ENCODE data around the gene DNAJC12. TPM values are rescaled to one million over a fixed set of nuclear protein-coding genes. Genes with fewer than 3 reads are reported as not detected.

The DNAJC12 gene
- total and polyA plus RNA-seq, 2 of the 8 experiments (the other 6 are each of a cell fraction or from before 2014, with no cell fraction given) = 0.86 to 4.2 TPM

DNA sequence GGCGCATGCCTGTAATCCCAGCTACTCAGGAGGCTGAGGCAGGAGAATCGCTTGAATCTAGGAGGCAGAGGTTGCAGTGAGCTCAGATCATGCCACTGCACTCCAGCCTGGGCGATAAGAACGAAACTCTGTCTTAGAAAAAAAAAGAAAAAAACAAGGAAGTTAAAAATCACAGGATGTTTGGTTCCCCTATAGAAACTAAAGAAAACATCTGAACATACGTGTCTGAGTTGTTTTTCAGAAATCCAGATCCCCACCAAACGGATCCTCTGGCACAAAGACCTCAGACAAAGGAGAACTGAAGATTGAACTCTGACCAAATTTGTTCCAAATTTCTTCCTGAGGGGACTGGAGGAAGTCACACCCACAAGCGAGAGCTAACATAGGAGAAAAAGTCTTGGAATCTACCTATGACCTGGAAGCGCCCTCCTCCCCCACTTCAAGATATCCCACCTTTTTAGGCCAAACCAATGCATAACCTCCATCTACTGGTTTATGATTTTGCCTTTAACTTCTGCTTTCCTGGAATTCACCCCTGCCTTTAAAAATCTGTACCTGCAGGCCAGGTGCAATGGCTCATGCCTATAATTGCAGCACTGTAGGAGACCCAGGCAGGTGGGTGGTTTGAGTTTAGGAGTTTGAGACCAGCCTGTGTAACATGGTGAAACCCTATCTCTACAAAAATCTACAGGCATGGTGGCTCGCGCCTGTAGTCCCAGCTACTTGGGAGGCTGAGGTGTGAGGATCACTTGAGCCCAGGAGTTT is 26.8 kb upstream of the DNAJC12 start:
- H2BK15ac ChIP-seq (ENCODE audit: low read length) = no peak overlapping the region
- no peak overlapping the region for H2AFZ ChIP-seq (ENCODE audit: low read length)
- H3K4me3 ChIP-seq (ENCODE audit: extremely low read depth in 1 of 4, insufficient read depth in 2 of 4, low read depth in 3 of 4, low read length in 4 of 4) = no peak overlapping the region
- H4K8ac ChIP-seq (ENCODE audit: extremely low read depth, insufficient read depth, low read length) = no peak overlapping the region
- no peaks in the 10 kb centered on the region for H4K20me1 ChIP-seq (replicated peaks in 1 of 2; ENCODE audit: control insufficient read depth in 1 of 2, insufficient read depth in 2 of 2, low read length in 2 of 2)
- H3K14ac ChIP-seq (ENCODE audit: insufficient read length) = no peak overlapping the region
- H2BK5ac ChIP-seq (ENCODE audit: low read depth, low read length) = peak overlapping the region; percentile 40; the same call in 1 of the 2 replicates
- H3K23ac ChIP-seq (ENCODE audit: insufficient read length) = no peak overlapping the region
- H3K9ac ChIP-seq (replicated peaks in 1 of 4; ENCODE audit: extremely low read depth in 1 of 4, low read depth in 3 of 4, low read length in 3 of 4) = no peak overlapping the region
- H2BK120ac ChIP-seq (replicated peaks; ENCODE audit: low read depth, low read length) = no peak overlapping the region
- H2BK20ac ChIP-seq (ENCODE audit: low read length) = peak overlapping the region; percentile 48; the same call in 1 of the 2 replicates
- no peak overlapping the region for H3K4me2 ChIP-seq (ENCODE audit: insufficient read depth in 1 of 2, low read depth in 2 of 2, low read length in 2 of 2)
- no peaks in the 10 kb centered on the region for H3K36me3 ChIP-seq (ENCODE audit: control insufficient read depth in 2 of 4, insufficient read depth in 4 of 4, low read length in 3 of 4)
- 93% methylated on average over 10 of the region's 10 CpGs; no CpG with 5 or more reads in 1 of the 2 experiments for WGBS, 2 experiments (ENCODE audit: extremely low coverage in 1 of 2, insufficient coverage in 1 of 2, insufficient read length in 1 of 2, insufficient replicate concordance in 2 of 2, low coverage in 1 of 2, low lambda C conversion rate in 2 of 2, missing lambda C conversion rate in 1 of 2)
- no peaks in the 10 kb centered on the region for H3K79me1 ChIP-seq (ENCODE audit: low read depth, low read length)
- H2BK12ac ChIP-seq (ENCODE audit: low read depth, low read length) = 0 out of 2 replicates have a peak overlapping the region, but pooled peaks have one; percentile 27
- POLR2A ChIA-PET (ENCODE audit: partially characterized antibody) = interaction anchor here (0.7 to 2.3 kb wide), 3 partner anchors 11 to 56 kb away, joined by 3 to 7 read pairs (median 3); no protein-coding TSS in a partner anchor
- no peaks in the 10 kb centered on the region for H3K23me2 ChIP-seq (ENCODE audit: low read depth, low read length)
- CTCF ChIA-PET (ENCODE audit: partially characterized antibody) = interaction anchor here (0.6 to 1.7 kb wide), 5 partner anchors 8 to 461 kb away, joined by 3 to 8 read pairs (median 4); no protein-coding TSS in a partner anchor
- no peak overlapping the region for H3K56ac ChIP-seq (replicated peaks; ENCODE audit: insufficient read length, low read depth, low read length)
- no peak overlapping the region for H3K4ac ChIP-seq (replicated peaks; ENCODE audit: insufficient read length, low read depth, low read length)
- H3K79me2 ChIP-seq (ENCODE audit: control insufficient read depth in 1 of 2, insufficient read depth in 2 of 2, low read length in 2 of 2) = peaks cover 0 to 4% of the 10 kb centered on the region in 2 experiments; a peak in 1 of 4 replicates
- no peak overlapping the region for H4K5ac ChIP-seq (ENCODE audit: insufficient read length, low read depth, low read length)
- H4K91ac ChIP-seq (replicated peaks; ENCODE audit: insufficient read length, low read length) = no peak overlapping the region
- H3K18ac ChIP-seq (ENCODE audit: extremely low read depth, low read length) = peak overlapping the region; percentile 24; the same call in 1 of the 2 replicates
- no peak overlapping the region for H3K27ac ChIP-seq (ENCODE audit: low read depth, low read length)
- H2AK5ac ChIP-seq (ENCODE audit: low read depth, low read length) = no peak overlapping the region
- H3K4me1 ChIP-seq (replicated peaks in 1 of 4; ENCODE audit: control insufficient read depth in 3 of 4, insufficient read depth in 4 of 4, low read length in 3 of 4) = peaks cover 2 to 11% (median 10%) of the 10 kb centered on the region in 4 experiments; a peak in 6 of 7 replicates
- H3K9me3 ChIP-seq (ENCODE audit: insufficient read depth in 2 of 2, low read depth in 1 of 2, low read length in 1 of 2) = no peaks in the 10 kb centered on the region
- FAIRE-seq (no peak), DNase-seq (ENCODE audit: low read depth in 1 of 2, low spot score in 2 of 2) (no peak)
- H3K27me3 ChIP-seq (replicated peaks in 1 of 4; ENCODE audit: control insufficient read depth in 3 of 4, extremely low read depth in 1 of 4, insufficient read depth in 3 of 4, low read length in 3 of 4) = no peaks in the 10 kb centered on the region; a peak in 1 of 7 replicates
- TF ChIP-seq YY1 (IDR thresholded peaks at IDR 0.05; ENCODE audit: low read depth, low read length) = no peak
- TF ChIP-seq CHD2 (IDR thresholded peaks at IDR 0.05; ENCODE audit: low read length) = no peak
- no peak for TF ChIP-seq BCL11A (IDR thresholded peaks at IDR 0.05; ENCODE audit: low read depth in 2 of 2, low read length in 2 of 2)
- no peak for TF ChIP-seq CHD1 (IDR thresholded peaks at IDR 0.05; ENCODE audit: low read depth, low read length)
- TF ChIP-seq HDAC6 (IDR thresholded peaks at IDR 0.05; ENCODE audit: low read depth, low read length) = no peak
- no peak for TF ChIP-seq EZH2 (IDR thresholded peaks at IDR 0.05; ENCODE audit: low read depth, low read length, severe bottlenecking)
- TF ChIP-seq CBX8 (IDR thresholded peaks at IDR 0.05; ENCODE audit: borderline replicate concordance, low read depth, low read length) = no peak
- TF ChIP-seq, protein P1, sequence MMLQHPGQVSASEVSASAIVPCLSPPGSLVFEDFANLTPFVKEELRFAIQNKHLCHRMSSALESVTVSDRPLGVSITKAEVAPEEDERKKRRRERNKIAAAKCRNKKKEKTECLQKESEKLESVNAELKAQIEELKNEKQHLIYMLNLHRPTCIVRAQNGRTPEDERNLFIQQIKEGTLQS (IDR thresholded peaks at IDR 0.05; ENCODE audit: insufficient read depth, low read depth, low read length) = no peak
- no peak for TF ChIP-seq SIX5 (IDR thresholded peaks at IDR 0.05; ENCODE audit: low read depth, low read length)
- no peak for TF ChIP-seq PHF8 (conservative IDR thresholded peaks at IDR 0.05; ENCODE audit: low read depth, low read length)
- TF ChIP-seq RBBP5 (IDR thresholded peaks at IDR 0.05; ENCODE audit: borderline replicate concordance, low read depth, low read length) = no peak
- no peak for TF ChIP-seq KDM4A (IDR thresholded peaks at IDR 0.05; ENCODE audit: low read depth, low read length, severe bottlenecking)
